Measurements from ENCODE around the gene TMPRSS12.

GRCh38 chr12:50923361-50924130, 80.8 kb downstream of the TMPRSS12 start:
- TF ChIP-seq CTCF (IDR thresholded peaks at IDR 0.05) (no peak), POLR2A (IDR thresholded peaks at IDR 0.05) (no peak)
